Fibroblast of lung (primary cell): Measurements from ENCODE around the gene SPAG8. TPM values are rescaled to one million over a fixed set of nuclear protein-coding genes. Genes with fewer than 3 reads are reported as not detected.

ENCODE experiments used
- DNase-seq, 2 donors: peaks; one replicate each; pipeline versions ENCODE4 v3.0.0 to v3.0.0-alpha.2; 2010; ENCODE audit warnings: low read depth in 2 of 2
- H2AFZ ChIP-seq: 2 replicates; pipeline ENCODE4 v1.5.1; 2012; ENCODE audit warnings: low read length, control low read depth, inconsistent platforms
- H3K27ac ChIP-seq: 2 replicates; pipeline ENCODE4 v1.5.1; 2011; ENCODE audit warnings: low read length, control low read depth; ENCODE audit not compliant: insufficient read depth
- H3K27me3 ChIP-seq: 2 replicates; pipeline ENCODE4 v1.5.1; 2011; ENCODE audit warnings: mild to moderate bottlenecking, low read length; ENCODE audit not compliant: control insufficient read depth, insufficient read depth
- H3K36me3 ChIP-seq: 2 replicates; pipeline ENCODE4 v1.5.1; 2011; ENCODE audit warnings: low read length; ENCODE audit not compliant: control insufficient read depth, insufficient read depth
- H3K4me1 ChIP-seq: 2 replicates; pipeline ENCODE4 v1.5.1; 2011; ENCODE audit warnings: low read length; ENCODE audit not compliant: control insufficient read depth, insufficient read depth; ENCODE audit errors: extremely low read depth
- H3K4me2 ChIP-seq: 2 replicates; pipeline ENCODE4 v1.5.1; 2011; ENCODE audit warnings: low read length, control low read depth; ENCODE audit not compliant: insufficient read depth; ENCODE audit errors: extremely low read depth
- H3K4me3 ChIP-seq, 4 experiments: fragments of 200-600 bp in 1 of 4; sonication (generic) in 1 of 4; replicated peaks in 1 of 4; 2 replicates each; pipeline ENCODE4 v1.5.1; 2011 to 2016; ENCODE audit warnings: low read length in 4 of 4, low read depth in 3 of 4, mild to moderate bottlenecking in 3 of 4, control low read depth in 2 of 4, inconsistent platforms in 1 of 4, mixed read lengths in 1 of 4; ENCODE audit not compliant: insufficient read depth in 1 of 4; ENCODE audit errors: control extremely low read depth in 1 of 4
- H3K79me2 ChIP-seq: 2 replicates; pipeline ENCODE4 v1.5.1; 2012; ENCODE audit warnings: mild to moderate bottlenecking, low read length, inconsistent platforms; ENCODE audit not compliant: control insufficient read depth, insufficient read depth
- H3K9ac ChIP-seq: 2 replicates; pipeline ENCODE4 v1.5.1; 2011; ENCODE audit warnings: mild to moderate bottlenecking, low read length, control low read depth; ENCODE audit not compliant: insufficient read depth
- H3K9me3 ChIP-seq: 2 replicates; pipeline ENCODE4 v1.5.1; 2012; ENCODE audit warnings: low read depth, low read length; ENCODE audit not compliant: control insufficient read depth, insufficient read depth
- H4K20me1 ChIP-seq: 2 replicates; pipeline ENCODE4 v1.5.1; 2011; ENCODE audit warnings: low read length; ENCODE audit not compliant: control insufficient read depth, insufficient read depth; ENCODE audit errors: extremely low read depth
- CTCF ChIP-seq, 2 donors: IDR thresholded peaks in 1 of 2; conservative IDR thresholded peaks in 1 of 2; 1 replicate in 1 of 2; 2 replicates in 1 of 2; pipeline ENCODE4 v1.5.1; 2011 to 2012; ENCODE audit warnings: low read length in 2 of 2, control low read depth in 1 of 2, inconsistent platforms in 1 of 2, low read depth in 1 of 2, mild to moderate bottlenecking in 1 of 2
- EZH2 ChIP-seq: IDR thresholded peaks from 2 replicates; pipeline ENCODE4 v1.5.1; 2012; ENCODE audit warnings: low read length, control low read depth, mild to moderate bottlenecking; ENCODE audit errors: missing control alignments
- polyA plus RNA-seq, 2 donors: library from polyadenylated mRNA; depleted of rRNA in 1 of 2; stranded (reverse) in 1 of 2; unstranded in 1 of 2; fragments of >200 nt; gene quantifications; 2 replicates each; pipeline ENCODE4 v1.2.1, GENCODE V29; 2011 to 2012; ENCODE audit warnings: missing spikeins in 1 of 2
- total RNA-seq: library from RNA; depleted of rRNA; stranded (reverse); fragments of >200 nt; gene quantifications from 2 replicates; pipeline ENCODE4 v1.2.1, GENCODE V29; 2014

SPAG8 gene
- total and polyA plus RNA-seq, 2 donors (not counting 1 experiment from before 2014, with no cell fraction given): 0.64 to 1.3 TPM

- H3K79me2 ChIP-seq: no peaks in the 10 kb centered on the region
- H3K4me3 ChIP-seq: no peak overlapping the region
- H3K9me3 ChIP-seq: no peaks in the 10 kb centered on the region
- peaks cover 12% of the 10 kb centered on the region for H3K27me3 ChIP-seq
- no peaks in the 10 kb centered on the region for H3K36me3 ChIP-seq
- H3K27ac ChIP-seq: no peak overlapping the region
- H2AFZ ChIP-seq: no peak overlapping the region
- no peaks in the 10 kb centered on the region for H3K4me1 ChIP-seq
- no peak overlapping the region for H3K9ac ChIP-seq
- no peak overlapping the region for H3K4me2 ChIP-seq
- no peak for TF ChIP-seq EZH2
- TF ChIP-seq CTCF (conservative IDR thresholded peaks at IDR 0.05 in 1 of 2, IDR thresholded peaks at IDR 0.05 in 1 of 2; ENCODE audit: low read depth in 1 of 2, low read length in 2 of 2): no peak
- H4K20me1 ChIP-seq: no peaks in the 10 kb centered on the region
- no peak for DNase-seq
Observed at GRCh38 chr9:35856206-35856605, 44.1 kb upstream of the SPAG8 start.

GRCh38 chr9:35854091-35854762, 42.2 kb upstream of the SPAG8 start:
- Histone ChIP-seq H2AFZ (no peak overlapping the region), H3K4me3 (no peak overlapping the region), H3K4me2 (no peak overlapping the region), H3K27ac (no peak overlapping the region), H4K20me1 (no peaks in the 10 kb centered on the region), H3K36me3 (no peaks in the 10 kb centered on the region), H3K79me2 (no peaks in the 10 kb centered on the region), H3K27me3 (no peaks in the 10 kb centered on the region), H3K9ac (no peak overlapping the region), H3K4me1 (no peaks in the 10 kb centered on the region), H3K9me3 (no peaks in the 10 kb centered on the region)
- no peak for DNase-seq
- no peak for TF ChIP-seq CTCF (conservative IDR thresholded peaks at IDR 0.05 in 1 of 2, IDR thresholded peaks at IDR 0.05 in 1 of 2; ENCODE audit: low read depth in 1 of 2, low read length in 2 of 2)
- no peak for TF ChIP-seq EZH2

- H3K36me3 ChIP-seq: no peaks in the 10 kb centered on the region
- no peak overlapping the region for H3K4me3 ChIP-seq
- no peak overlapping the region for H3K9ac ChIP-seq
- no peaks in the 10 kb centered on the region for H3K27me3 ChIP-seq
- no peak overlapping the region for H3K4me2 ChIP-seq
- DNase-seq: no peak
- TF ChIP-seq CTCF (conservative IDR thresholded peaks at IDR 0.05 in 1 of 2, IDR thresholded peaks at IDR 0.05 in 1 of 2; ENCODE audit: low read depth in 1 of 2, low read length in 2 of 2) (no peak), EZH2 (no peak)
- H3K27ac ChIP-seq: no peak overlapping the region
- no peaks in the 10 kb centered on the region for H3K9me3 ChIP-seq
- no peak overlapping the region for H2AFZ ChIP-seq
- H3K79me2 ChIP-seq: no peaks in the 10 kb centered on the region
- no peaks in the 10 kb centered on the region for H4K20me1 ChIP-seq
- no peaks in the 10 kb centered on the region for H3K4me1 ChIP-seq
Observed at GRCh38 chr9:35852876-35853865, 41.1 kb upstream of the SPAG8 start.
